Caco-2 (cell line): ENCODE results near the gene FNDC5. TPM values are rescaled to one million over a fixed set of nuclear protein-coding genes. Genes with fewer than 3 reads are reported as not detected.

Experiments used
- BruUV-seq: library from RNA; stranded (reverse); fragments of 400-500 nt; replicated peaks from 2 replicates; lab custom pipeline; 2021; lab: Mats Ljungman, UMichigan
- CTCF ChIA-PET: fragments of 300-600 bp; sonication (Branson Sonifier 250); formaldehyde crosslinking; loops from one replicate; lab custom pipeline; 2022; ENCODE audit warnings: antibody characterized with exemption; lab: Charles Lee
- POLR2A ChIA-PET: fragments of 300-600 bp; sonication (Branson Sonifier 250); formaldehyde crosslinking; loops from one replicate; lab custom pipeline; 2022; ENCODE audit warnings: antibody characterized with exemption; lab: Charles Lee
- DNase-seq, 2 experiments: peaks; one replicate each; pipeline versions ENCODE4 v3.0.0 to v3.0.0-alpha.2; 2020 to 2022
- H3K27me3 ChIP-seq: replicated peaks from 2 replicates; pipeline ENCODE4 v1.6.0; 2011; ENCODE audit warnings: low read length; ENCODE audit not compliant: control insufficient read depth, insufficient read depth
- H3K36me3 ChIP-seq: 2 replicates; pipeline ENCODE4 v1.5.1; 2011; ENCODE audit warnings: low read length; ENCODE audit not compliant: control insufficient read depth, insufficient read depth
- H3K4me1 ChIP-seq: fragments of 250-450 bp; sonication (Bioruptor Pico); 2 replicates; pipeline ENCODE4 v1.5.1; 2020; ENCODE audit warnings: mild to moderate bottlenecking
- H3K4me3 ChIP-seq: 2 replicates; pipeline ENCODE4 v1.5.1; 2011; ENCODE audit warnings: low read depth, mild to moderate bottlenecking, control low read depth, low read length
- H3K9me3 ChIP-seq: fragments of 250-450 bp; sonication (Bioruptor Pico); 2 replicates; pipeline ENCODE4 v1.5.1; 2020; ENCODE audit warnings: mild to moderate bottlenecking, moderate library complexity
- H3K27ac Mint-ChIP-seq: one replicate; pipeline ENCODE4 v1.8.0; 2022; ENCODE audit warnings: mixed read lengths; ENCODE audit not compliant: unreplicated experiment
- H3K27me3 Mint-ChIP-seq: one replicate; pipeline ENCODE4 v1.8.0; 2022; ENCODE audit warnings: mixed read lengths; ENCODE audit not compliant: insufficient read depth, unreplicated experiment
- H3K36me3 Mint-ChIP-seq: one replicate; pipeline ENCODE4 v1.8.0; 2022; ENCODE audit warnings: mild to moderate bottlenecking, mixed read lengths; ENCODE audit not compliant: insufficient read depth, unreplicated experiment
- H3K4me1 Mint-ChIP-seq: one replicate; pipeline ENCODE4 v1.8.0; 2022; ENCODE audit warnings: low read depth, mixed read lengths; ENCODE audit not compliant: unreplicated experiment
- H3K4me3 Mint-ChIP-seq: one replicate; pipeline ENCODE4 v1.8.0; 2022; ENCODE audit warnings: mild to moderate bottlenecking, moderate library complexity, mixed read lengths; ENCODE audit not compliant: unreplicated experiment
- H3K9me3 Mint-ChIP-seq: one replicate; pipeline ENCODE4 v1.8.0; 2022; ENCODE audit warnings: mixed read lengths; ENCODE audit not compliant: unreplicated experiment
- intact Hi-C: fragments of 100-400 bp; cut with micrococcal nuclease; formaldehyde crosslinking; loops from one replicate; pipeline ENCODE4 v1.10.0; 2022; ENCODE audit not compliant: unreplicated experiment
- total RNA-seq: library from RNA; stranded (reverse); gene quantifications from 2 replicates; pipeline ENCODE4 v1.2.3, GENCODE V29; 2022
- TF ChIP-seq, protein P1 (sequence below), 2 experiments: fragments of 200-600 bp in 1 of 2; IDR thresholded peaks; 1 replicate in 1 of 2; 2 replicates in 1 of 2; pipeline versions ENCODE4 v1.5.1 to v1.8.0; 2011 to 2022; ENCODE audit warnings: antibody characterized with exemption in 1 of 2, control low read depth in 1 of 2, inconsistent platforms in 1 of 2, low read depth in 1 of 2, low read length in 1 of 2, mild to moderate bottlenecking in 1 of 2, moderate library complexity in 1 of 2; ENCODE audit not compliant: insufficient read depth in 1 of 2, severe bottlenecking in 1 of 2, unreplicated experiment in 1 of 2

Gene FNDC5
- total RNA-seq, 1 experiment from 2014 or later, result 1.1 TPM

GRCh38 chr1:32830092-32830852 lies 40.4 kb downstream of the FNDC5 start:
- ChIA-PET CTCF (no interaction called here), POLR2A (no interaction called here)
- no peaks in the 10 kb centered on the region for H3K4me1 ChIP-seq
- Mint-ChIP-seq H3K27ac (no peak overlapping the region), H3K4me1 (no peaks in the 10 kb centered on the region), H3K36me3 (peaks cover 54% of the 10 kb centered on the region), H3K9me3 (no peaks in the 10 kb centered on the region), H3K4me3 (no peak overlapping the region), H3K27me3 (no peaks in the 10 kb centered on the region)
- intact Hi-C loops, result no loop called here
- no TSS peak for BruUV-seq
- no peaks in the 10 kb centered on the region for H3K27me3 ChIP-seq
- no peaks in the 10 kb centered on the region for H3K9me3 ChIP-seq
- no peaks in the 10 kb centered on the region for H3K36me3 ChIP-seq
- H3K4me3 ChIP-seq, result no peak overlapping the region
- TF ChIP-seq, protein P1, sequence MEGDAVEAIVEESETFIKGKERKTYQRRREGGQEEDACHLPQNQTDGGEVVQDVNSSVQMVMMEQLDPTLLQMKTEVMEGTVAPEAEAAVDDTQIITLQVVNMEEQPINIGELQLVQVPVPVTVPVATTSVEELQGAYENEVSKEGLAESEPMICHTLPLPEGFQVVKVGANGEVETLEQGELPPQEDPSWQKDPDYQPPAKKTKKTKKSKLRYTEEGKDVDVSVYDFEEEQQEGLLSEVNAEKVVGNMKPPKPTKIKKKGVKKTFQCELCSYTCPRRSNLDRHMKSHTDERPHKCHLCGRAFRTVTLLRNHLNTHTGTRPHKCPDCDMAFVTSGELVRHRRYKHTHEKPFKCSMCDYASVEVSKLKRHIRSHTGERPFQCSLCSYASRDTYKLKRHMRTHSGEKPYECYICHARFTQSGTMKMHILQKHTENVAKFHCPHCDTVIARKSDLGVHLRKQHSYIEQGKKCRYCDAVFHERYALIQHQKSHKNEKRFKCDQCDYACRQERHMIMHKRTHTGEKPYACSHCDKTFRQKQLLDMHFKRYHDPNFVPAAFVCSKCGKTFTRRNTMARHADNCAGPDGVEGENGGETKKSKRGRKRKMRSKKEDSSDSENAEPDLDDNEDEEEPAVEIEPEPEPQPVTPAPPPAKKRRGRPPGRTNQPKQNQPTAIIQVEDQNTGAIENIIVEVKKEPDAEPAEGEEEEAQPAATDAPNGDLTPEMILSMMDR (IDR thresholded peaks at IDR 0.05; ENCODE audit: insufficient read depth in 1 of 2, low read depth in 1 of 2, low read length in 1 of 2, severe bottlenecking in 1 of 2, unreplicated experiment in 1 of 2), result no peak
- no peak for DNase-seq

- no peak overlapping the region for H3K27ac Mint-ChIP-seq
- H3K27me3 Mint-ChIP-seq, result no peaks in the 10 kb centered on the region
- ChIA-PET CTCF (interaction anchor here (1.2 kb wide), 1 partner anchor 45 kb away, joined by 3 read pairs; no protein-coding TSS in a partner anchor), POLR2A (no interaction called here)
- H3K27me3 ChIP-seq, result no peaks in the 10 kb centered on the region
- H3K9me3 Mint-ChIP-seq, result no peaks in the 10 kb centered on the region
- TF ChIP-seq, protein P1 (IDR thresholded peaks at IDR 0.05; ENCODE audit: insufficient read depth in 1 of 2, low read depth in 1 of 2, low read length in 1 of 2, severe bottlenecking in 1 of 2, unreplicated experiment in 1 of 2), result peak in 1 of 2 experiments; percentile 16
- no peaks in the 10 kb centered on the region for H3K4me1 Mint-ChIP-seq
- no peaks in the 10 kb centered on the region for H3K36me3 ChIP-seq
- no peaks in the 10 kb centered on the region for H3K4me1 ChIP-seq
- H3K36me3 Mint-ChIP-seq, result peaks cover 47% of the 10 kb centered on the region
- H3K9me3 ChIP-seq, result no peaks in the 10 kb centered on the region
- intact Hi-C loops, result no loop called here
- no peak overlapping the region for H3K4me3 Mint-ChIP-seq
- no peak overlapping the region for H3K4me3 ChIP-seq
- no peak for DNase-seq
- no TSS peak for BruUV-seq
These were observed 42.4 kb downstream of the FNDC5 start for GRCh38 chr1:32828341-32828740.

GRCh38 chr1:32825181-32825580 lies 45.5 kb downstream of the FNDC5 start:
- Mint-ChIP-seq H3K9me3 (no peaks in the 10 kb centered on the region), H3K4me3 (no peak overlapping the region), H3K36me3 (peaks cover 37% of the 10 kb centered on the region), H3K27ac (no peak overlapping the region), H3K27me3 (no peaks in the 10 kb centered on the region), H3K4me1 (no peaks in the 10 kb centered on the region)
- TF ChIP-seq, protein P1 (IDR thresholded peaks at IDR 0.05; ENCODE audit: insufficient read depth in 1 of 2, low read depth in 1 of 2, low read length in 1 of 2, severe bottlenecking in 1 of 2, unreplicated experiment in 1 of 2), result no peak
- no TSS peak for BruUV-seq
- H3K36me3 ChIP-seq, result no peaks in the 10 kb centered on the region
- no peak overlapping the region for H3K4me3 ChIP-seq
- intact Hi-C loops, result no loop called here
- H3K4me1 ChIP-seq, result no peaks in the 10 kb centered on the region
- ChIA-PET POLR2A (no interaction called here), CTCF (no interaction called here)
- no peaks in the 10 kb centered on the region for H3K27me3 ChIP-seq
- H3K9me3 ChIP-seq, result no peaks in the 10 kb centered on the region
- no peak for DNase-seq
